Measurements from ENCODE around the gene NTHL1. TPM values are rescaled to one million over a fixed set of nuclear protein-coding genes. Genes with fewer than 3 reads are reported as not detected.

The NTHL1 gene
- 27.6 and 51.3 TPM in 2 replicates for total RNA-seq

GRCh38 chr16:2047330-2048115, at the start of gene NTHL1, which contains the start of gene TSC2:
Gene NTHL1, minus strand, starts transcription at chr16:2047834. Its CDS starts 11 bp downstream, at chr16:2047823.
Gene TSC2, plus strand, starts transcription at chr16:2047985. Its CDS starts 631 bp downstream, at chr16:2048616.

GRCh38 chr16:2026461-2027023, 21.1 kb downstream of the NTHL1 start, which contains the start of gene NHERF2:
Gene NHERF2, plus strand, starts transcription at chr16:2026902. Its CDS starts 104 bp downstream, at chr16:2027006.

GRCh38 chr16:2019518-2019920, 28.1 kb downstream of the NTHL1 start, which contains the start of gene NPW:
Gene NPW, plus strand, starts transcription at chr16:2019785.

GRCh38 chr16:2009791-2010510, 37.7 kb downstream of the NTHL1 start, which contains the start of gene ZNF598:
Gene ZNF598, minus strand, starts transcription at chr16:2009821.

Other genes starting within 250 kb of the NTHL1 start
- gene HAGH, start 221.0 kb downstream of the NTHL1 start, total RNA-seq = 42.4 and 58.0 TPM in 2 replicates
- gene FAHD1, start 220.6 kb downstream of the NTHL1 start, total RNA-seq = 34.7 and 39.8 TPM in 2 replicates
- not detected in 2 replicates for gene MEIOB, start 175.7 kb downstream of the NTHL1 start, total RNA-seq
- gene HS3ST6, start 129.4 kb downstream of the NTHL1 start, total RNA-seq = not detected in 2 replicates
- 9.2 and 16.8 TPM in 2 replicates for gene MSRB1, start 104.6 kb downstream of the NTHL1 start, total RNA-seq
- not detected in 2 replicates for gene RPL3L, start 93.1 kb downstream of the NTHL1 start, total RNA-seq
- 270 and 328 TPM in 2 replicates for gene NDUFB10, start 88.3 kb downstream of the NTHL1 start, total RNA-seq
- 3,471 and 3,533 TPM in 2 replicates for gene RPS2, start 83.0 kb downstream of the NTHL1 start, total RNA-seq
- gene RNF151, start 81.0 kb downstream of the NTHL1 start, total RNA-seq = not detected in 2 replicates
- 59.4 and 66.3 TPM in 2 replicates for gene TBL3, start 75.8 kb downstream of the NTHL1 start, total RNA-seq
- gene NOXO1, start 66.4 kb downstream of the NTHL1 start, total RNA-seq = not detected in 2 replicates
- 40.2 and 41.8 TPM in 2 replicates for gene GFER, start 63.6 kb downstream of the NTHL1 start, total RNA-seq
- gene SYNGR3, start 57.9 kb downstream of the NTHL1 start, total RNA-seq = 1.1 and 4.6 TPM in 2 replicates
- gene ZNF598, start 38.0 kb downstream of the NTHL1 start, total RNA-seq = 41.8 and 43.2 TPM in 2 replicates
- 1.4 and 4.3 TPM in 2 replicates for gene NPW, start 28.0 kb downstream of the NTHL1 start, total RNA-seq
- 62.9 and 94.0 TPM in 2 replicates for gene NHERF2, start 20.9 kb downstream of the NTHL1 start, total RNA-seq
- gene TSC2, start 151 bp upstream of the NTHL1 start, total RNA-seq = 30.8 and 63.1 TPM in 2 replicates
- gene PKD1, start 88.1 kb upstream of the NTHL1 start, total RNA-seq = 109 and 147 TPM in 2 replicates
- 1.4 and 2.3 TPM in 2 replicates for gene RAB26, start 100.8 kb upstream of the NTHL1 start, total RNA-seq
- gene TRAF7, start 107.9 kb upstream of the NTHL1 start, total RNA-seq = 84.5 and 106 TPM in 2 replicates
- gene CASKIN1, start 148.8 kb upstream of the NTHL1 start, total RNA-seq = 0.18 TPM in 1 of 2 replicates, not detected in the other
- 42.9 and 54.2 TPM in 2 replicates for gene MLST8, start 157.6 kb upstream of the NTHL1 start, total RNA-seq
- gene BRICD5, start 163.0 kb upstream of the NTHL1 start, total RNA-seq = under 0.01 and 2.3 TPM in 2 replicates
- gene PGP, start 167.0 kb upstream of the NTHL1 start, total RNA-seq = 25.7 and 29.1 TPM in 2 replicates
- gene E4F1, start 175.8 kb upstream of the NTHL1 start, total RNA-seq = 24.5 and 26.2 TPM in 2 replicates
- 0.18 and 5.5 TPM in 2 replicates for gene DNASE1L2, start 188.6 kb upstream of the NTHL1 start, total RNA-seq
- 51.6 and 62.3 TPM in 2 replicates for gene ECI1, start 203.8 kb upstream of the NTHL1 start, total RNA-seq
- 136 and 148 TPM in 2 replicates for gene RNPS1, start 220.3 kb upstream of the NTHL1 start, total RNA-seq

All from myometrial cell (primary cell).